ENCODE results near the gene TEN1.

DNA sequence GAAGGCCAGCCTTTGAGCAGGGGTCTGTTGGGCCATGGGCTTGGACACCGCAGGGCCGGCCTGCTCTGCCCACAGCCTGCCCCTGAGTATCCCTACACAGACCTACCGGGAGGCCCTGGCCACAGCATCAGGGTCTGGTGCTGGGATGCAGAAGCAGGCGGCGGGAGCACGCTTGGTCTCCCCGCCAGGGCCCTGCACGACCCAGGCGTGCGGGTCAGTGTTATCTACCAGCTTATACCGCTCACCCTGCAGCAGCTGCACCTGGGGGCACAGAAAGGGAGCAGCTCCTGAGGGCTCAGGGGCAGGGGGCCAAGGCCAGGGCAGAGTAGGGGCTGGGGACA is 39.3 kb downstream of the TEN1 start:
- no peak for TF ChIP-seq EZH2phosphoT487 (IDR thresholded peaks at IDR 0.05; ENCODE audit: low read length)
- TF ChIP-seq, protein P1, sequence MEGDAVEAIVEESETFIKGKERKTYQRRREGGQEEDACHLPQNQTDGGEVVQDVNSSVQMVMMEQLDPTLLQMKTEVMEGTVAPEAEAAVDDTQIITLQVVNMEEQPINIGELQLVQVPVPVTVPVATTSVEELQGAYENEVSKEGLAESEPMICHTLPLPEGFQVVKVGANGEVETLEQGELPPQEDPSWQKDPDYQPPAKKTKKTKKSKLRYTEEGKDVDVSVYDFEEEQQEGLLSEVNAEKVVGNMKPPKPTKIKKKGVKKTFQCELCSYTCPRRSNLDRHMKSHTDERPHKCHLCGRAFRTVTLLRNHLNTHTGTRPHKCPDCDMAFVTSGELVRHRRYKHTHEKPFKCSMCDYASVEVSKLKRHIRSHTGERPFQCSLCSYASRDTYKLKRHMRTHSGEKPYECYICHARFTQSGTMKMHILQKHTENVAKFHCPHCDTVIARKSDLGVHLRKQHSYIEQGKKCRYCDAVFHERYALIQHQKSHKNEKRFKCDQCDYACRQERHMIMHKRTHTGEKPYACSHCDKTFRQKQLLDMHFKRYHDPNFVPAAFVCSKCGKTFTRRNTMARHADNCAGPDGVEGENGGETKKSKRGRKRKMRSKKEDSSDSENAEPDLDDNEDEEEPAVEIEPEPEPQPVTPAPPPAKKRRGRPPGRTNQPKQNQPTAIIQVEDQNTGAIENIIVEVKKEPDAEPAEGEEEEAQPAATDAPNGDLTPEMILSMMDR (IDR thresholded peaks at IDR 0.05; ENCODE audit: low read length): no peak

Data from MM.1S (cell line).